Cerebellar cortex (tissue), 1 donor: ENCODE results near the gene PDE7B.

Experiments used
- DNase-seq: peaks from one replicate; pipeline ENCODE4 v3.0.0-alpha.2; 2015; ENCODE audit warnings: low spot score

The PDE7B gene

DNA sequence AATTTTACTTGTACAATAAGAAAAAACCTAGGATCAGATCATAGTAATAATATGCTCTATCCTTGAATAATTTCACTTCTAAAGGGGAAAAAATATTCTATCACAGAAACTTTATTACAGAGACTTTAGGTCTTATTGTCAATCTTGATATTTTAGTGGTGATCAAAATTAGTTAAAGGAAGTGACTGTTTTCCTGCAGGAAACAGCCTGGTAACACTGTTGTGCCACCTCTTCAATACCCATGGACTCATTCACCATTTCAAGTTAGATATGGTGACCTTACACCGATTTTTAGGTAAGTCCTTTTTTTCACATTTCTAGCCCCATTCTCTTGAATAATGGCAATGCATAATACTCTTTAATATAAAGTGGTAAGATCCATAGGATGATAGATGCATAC, 299.5 kb downstream of the PDE7B start:
- DNase-seq: no peak

DNA sequence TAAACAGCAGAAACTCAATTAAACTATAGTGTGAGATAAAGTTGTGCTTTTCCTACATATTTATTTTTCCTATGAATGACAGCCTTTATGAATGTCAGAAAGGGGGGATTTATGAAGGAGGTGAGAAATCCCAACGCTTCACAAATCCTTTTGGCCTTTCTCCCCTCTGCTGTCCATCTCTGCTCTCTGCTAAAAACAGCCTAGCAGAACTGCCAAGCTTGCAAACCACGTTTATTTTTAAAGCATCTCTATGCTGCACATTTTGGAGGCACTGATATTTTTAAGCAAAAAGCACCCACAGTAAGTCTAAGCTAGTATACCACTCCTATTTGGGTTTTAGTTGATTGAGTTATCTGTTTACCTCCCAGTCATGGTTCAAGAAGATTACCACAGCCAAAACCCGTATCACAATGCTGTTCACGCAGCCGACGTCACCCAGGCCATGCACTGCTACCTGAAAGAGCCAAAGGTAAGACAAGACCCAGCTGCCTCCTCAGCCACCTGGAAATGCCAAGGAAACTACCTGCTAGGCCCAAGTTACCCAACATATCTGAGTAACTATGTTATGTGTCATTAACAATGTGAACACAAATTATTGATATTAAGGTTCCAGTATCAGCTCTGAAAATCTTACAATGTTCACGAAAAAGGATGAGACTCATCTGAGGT, 302.3 kb downstream of the PDE7B start:
- DNase-seq: no peak

DNA sequence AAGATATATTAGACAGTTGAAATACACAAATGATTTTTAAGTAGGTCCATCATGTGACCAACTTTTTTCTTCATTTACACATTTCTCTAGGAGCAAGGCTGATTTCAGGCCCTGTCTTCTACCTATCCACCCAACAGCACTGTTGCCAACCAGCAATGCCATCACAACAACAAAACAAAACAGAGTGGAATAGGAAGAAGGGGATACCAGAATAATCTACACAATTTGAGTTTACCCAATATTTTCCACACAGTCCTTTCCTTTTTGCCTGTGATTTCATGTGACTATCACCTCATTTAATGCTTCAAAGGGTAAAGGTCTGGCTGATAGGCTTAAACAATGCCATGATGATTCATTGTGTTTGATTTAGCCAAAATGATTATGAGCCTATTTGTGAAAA, 303.7 kb downstream of the PDE7B start:
- DNase-seq: no peak

DNA sequence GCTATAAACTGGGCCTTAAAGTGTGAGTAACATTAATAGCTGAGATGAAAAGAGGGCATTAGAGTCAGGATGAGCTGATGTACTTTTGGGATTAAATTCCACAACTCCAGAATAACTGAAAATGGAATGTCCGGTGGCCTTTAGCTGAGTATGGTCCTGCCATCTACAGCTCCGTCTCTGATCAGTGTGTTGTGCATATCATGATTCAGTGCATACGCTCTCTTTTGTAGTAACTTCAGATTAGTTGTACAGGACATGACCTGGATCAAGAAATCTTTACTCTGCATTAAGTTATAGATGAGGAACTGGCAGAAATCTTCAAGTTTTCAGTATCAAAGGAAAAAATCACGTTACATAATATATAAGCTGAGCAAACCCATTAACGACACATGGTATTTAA, 306.2 kb downstream of the PDE7B start:
- no peak for DNase-seq

DNA sequence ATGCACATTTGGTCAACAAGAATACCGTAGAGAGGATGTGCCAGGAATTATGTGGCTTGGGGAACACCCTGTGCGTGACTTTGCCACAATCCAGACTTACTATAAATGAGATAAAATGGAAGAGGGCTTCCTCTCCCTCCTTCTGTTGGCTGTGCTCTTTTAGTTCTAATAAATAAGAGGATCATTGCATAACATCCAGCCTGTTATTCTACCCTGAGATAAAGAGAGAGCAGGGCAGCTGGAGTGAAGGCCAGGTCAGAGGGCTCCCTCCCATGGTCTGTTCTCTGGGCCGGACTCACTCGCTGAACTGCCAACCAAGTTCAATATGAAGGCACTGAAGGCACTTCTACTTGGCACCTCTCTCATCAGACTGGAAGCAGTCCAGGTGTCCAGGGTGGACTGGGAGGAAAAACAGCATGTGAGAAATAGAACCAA, 306.9 kb downstream of the PDE7B start:
- no peak for DNase-seq

DNA sequence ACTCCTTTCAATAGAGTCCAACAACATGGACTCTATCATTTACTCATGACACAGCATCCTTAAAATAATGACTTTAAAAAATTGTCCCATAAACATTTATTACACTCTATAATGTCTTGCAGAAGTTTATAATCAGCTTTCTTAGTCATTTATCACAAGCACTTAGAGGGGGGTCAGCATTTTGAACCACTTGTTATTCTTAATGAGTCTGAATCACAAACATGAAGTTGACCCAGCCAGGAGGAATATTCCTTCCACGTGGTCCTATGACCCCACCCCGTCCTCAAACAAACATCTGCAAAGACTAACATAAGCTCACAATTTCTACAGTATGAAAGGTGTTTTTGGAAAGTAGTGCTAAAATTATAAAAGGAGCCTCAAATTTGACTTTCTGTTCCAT, 307.5 kb downstream of the PDE7B start:
- no peak for DNase-seq

DNA sequence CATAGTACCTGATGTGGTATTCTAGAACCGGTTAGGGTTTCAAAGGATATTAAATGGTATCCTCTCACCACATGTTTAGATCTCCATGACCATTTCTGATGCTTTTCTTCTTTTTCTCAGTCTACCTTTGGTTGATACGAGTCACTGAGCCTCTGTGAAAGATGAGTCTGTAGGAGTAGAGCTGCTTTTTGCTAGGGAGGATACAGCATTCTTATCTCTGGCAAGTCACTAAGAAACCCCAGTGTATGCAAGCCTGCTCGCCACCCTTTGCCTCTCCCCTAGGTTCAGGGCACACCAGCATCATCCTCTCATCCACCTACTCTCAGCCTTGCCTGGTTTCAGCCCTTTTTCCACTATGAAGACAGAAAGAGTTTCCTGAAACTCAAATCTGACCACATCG, 308.7 kb downstream of the PDE7B start:
- no peak for DNase-seq

DNA sequence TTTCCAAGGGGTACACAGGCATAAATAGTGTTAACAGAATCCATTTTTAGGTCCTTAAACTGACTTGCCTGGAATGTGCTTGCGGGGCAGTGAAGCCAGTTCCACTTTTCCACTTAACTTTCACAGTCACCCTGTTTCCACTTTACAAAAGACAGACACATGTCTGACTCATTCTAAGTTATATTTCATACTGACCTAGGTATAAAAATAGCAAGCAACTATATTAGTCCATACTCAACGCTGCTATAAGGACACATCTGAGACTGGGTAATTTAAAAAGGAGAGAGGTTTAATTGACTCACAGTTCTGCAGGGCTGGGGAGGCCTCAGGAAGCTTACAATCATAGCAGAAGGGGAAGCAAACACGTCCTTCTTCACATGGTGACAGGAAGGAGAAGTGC, 310.4 kb downstream of the PDE7B start:
- no peak for DNase-seq

DNA sequence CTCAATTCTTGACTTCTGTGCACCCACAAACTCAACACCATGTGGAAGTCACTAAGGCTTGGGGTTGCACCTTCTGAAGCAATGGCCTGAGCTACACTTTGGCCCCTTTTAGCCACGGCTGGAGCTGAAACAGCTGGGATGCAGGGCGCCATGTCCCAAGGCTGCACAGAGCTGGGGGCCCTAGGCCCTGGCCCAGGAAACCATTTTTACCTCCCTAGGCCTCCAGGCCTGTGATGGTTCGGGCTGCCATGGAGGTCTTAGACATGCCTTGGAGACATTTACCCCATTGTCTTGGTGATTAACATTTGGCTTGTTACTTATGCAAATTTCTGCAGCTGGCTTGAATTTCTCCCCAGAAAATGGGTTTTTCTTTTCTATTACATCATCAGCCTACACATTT, 311.8 kb downstream of the PDE7B start:
- no peak for DNase-seq

DNA sequence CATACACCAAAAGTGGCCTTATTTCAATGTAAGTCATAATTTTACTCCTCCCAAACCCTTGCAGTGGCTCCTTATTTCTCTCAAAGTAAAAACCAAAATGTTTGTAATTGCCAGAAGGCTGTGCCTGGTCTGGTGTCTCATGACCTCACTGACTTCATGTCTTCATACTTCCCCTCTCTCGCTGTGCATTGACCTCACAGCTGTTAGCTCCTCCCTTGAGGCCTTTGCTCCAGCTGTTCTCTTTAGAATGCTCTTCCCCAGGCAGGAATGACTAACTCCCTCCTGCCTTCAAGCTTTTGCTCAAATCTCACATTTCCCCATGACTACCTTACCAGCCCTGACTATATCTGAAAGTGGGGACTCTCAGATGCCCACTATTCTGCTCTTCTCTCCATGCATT, 315.3 kb downstream of the PDE7B start:
- no peak for DNase-seq

DNA sequence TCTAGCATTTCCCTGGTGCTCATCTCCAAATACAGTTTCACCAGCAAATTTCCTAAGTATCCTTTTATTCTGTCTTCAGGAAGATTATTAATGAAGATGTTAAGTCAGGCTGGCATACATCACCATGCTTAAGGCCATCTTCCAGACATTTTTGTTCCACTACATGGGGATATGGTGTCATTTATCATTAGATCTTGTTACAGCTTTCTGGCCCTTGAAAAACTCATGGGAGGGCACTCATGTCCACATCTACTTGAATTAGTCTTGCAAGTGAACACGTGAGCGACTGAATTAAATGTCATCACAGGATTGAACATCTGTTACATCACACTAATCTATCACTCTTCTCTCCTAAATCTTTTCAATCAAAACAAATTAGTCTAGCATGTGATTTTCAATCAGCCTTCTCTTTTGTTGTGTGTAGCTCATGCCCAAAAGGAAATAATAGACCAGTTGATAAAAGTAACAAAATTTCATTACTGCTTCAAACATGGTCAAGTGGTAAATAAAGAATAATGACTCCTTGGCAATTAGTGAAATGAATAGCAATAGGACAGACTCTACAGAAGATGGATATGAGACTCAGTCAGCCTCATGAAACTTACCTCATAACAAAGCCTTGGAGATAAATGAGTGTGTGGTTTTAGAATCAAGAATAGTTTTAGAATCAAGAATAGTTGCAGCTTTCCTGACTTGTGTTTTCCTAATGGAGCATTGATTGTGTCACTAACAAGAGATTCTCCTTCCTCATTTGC, 318.1 kb downstream of the PDE7B start:
- no peak for DNase-seq

DNA sequence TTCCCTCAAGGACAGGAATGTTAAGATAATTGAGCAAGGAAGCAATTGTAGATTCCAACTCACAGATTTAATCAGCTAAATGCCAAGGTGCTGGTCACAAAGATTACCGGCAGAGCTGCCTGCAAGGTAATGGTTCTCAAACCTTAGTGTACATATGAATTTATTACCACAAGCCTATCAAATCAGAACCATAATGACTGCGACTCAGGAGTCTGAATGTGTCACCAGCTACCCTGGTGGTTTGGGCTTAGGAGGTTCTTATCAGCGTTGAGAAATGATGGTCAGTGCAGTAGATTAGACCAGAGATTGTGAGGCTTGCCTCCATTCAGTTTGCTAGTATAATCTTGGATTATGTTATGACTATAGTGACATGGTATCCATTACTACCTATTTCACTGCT, 319.7 kb downstream of the PDE7B start:
- no peak for DNase-seq

DNA sequence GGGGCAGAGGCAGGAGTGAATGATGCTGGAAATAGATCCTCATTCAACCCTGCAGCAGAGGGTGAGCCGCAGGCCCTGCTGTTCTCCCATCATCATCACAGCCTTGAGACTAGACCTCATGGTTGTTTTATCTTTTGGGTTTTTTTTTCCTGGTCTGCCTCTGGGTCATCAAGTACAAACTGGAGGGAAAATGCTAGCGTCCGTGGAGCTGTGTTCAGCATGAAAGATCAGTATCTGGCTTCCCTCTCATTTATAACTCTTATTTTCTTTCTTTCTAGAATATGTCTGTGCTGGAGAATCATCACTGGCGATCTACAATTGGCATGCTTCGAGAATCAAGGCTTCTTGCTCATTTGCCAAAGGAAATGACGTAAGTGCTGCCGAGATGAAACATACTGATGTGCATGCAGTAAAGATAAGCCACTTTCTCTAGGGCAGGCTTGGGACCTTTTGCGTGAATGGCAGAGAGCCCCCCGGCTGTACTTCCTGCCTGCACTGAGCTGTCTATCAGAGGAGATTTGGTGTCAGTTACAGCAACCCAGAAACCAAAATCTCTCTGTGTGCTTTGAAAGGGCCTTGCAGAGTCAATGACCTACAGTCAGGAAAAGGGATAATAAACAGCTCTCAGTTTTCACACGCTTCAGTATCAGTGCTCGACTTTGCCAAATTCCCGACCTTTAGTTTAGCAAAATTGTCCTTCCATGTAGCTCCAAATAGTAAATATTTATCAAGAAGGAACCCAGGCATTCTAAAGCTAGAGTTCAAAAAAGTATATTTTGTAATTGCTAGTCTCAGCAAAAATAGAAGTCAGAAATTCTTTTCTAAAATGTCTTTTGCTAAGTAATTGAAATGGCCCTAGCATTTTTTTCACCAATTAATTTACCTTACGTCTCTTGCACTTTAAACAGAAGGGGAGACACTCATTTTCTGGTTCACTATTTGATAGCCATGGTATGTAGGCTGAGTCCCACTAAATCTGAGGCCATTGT, 322.3 kb downstream of the PDE7B start:
- DNase-seq: no peak

DNA sequence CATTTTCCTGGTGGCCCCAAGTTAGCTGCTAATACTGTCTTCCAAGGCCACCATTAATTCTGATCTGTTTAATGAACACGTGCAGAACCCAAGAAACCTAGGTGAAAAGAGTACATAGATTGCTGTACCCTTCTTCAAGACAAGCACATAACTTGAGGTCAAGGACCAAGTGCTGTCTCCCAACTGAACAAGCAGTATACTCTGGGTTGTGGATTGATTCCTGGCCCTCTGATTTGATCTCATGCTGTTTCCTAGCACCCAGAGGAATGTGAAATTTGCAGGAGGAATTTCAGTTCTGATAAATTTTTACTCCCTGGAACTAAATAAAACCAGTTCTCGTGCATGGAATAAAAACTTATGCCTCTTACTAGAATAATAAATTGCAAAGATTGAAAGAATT, 323.0 kb downstream of the PDE7B start:
- no peak for DNase-seq

DNA sequence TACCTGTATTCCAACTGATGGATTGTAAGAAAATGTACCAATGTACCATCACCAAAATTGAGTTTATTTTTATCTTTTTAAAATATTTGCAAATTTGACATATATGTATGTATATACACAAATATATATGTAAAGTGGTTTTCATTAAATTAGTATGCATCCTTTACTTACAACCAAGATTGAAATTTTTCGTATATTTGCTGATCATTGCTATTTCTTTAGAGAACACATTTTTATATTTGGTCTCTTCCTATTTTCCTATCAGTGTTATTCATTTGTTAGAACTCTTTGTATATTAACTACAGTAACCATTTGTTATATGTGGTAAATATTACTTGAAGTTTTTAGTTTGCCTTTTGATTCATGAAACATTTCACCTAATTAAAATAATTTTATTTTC, 324.4 kb downstream of the PDE7B start:
- DNase-seq: no peak

DNA sequence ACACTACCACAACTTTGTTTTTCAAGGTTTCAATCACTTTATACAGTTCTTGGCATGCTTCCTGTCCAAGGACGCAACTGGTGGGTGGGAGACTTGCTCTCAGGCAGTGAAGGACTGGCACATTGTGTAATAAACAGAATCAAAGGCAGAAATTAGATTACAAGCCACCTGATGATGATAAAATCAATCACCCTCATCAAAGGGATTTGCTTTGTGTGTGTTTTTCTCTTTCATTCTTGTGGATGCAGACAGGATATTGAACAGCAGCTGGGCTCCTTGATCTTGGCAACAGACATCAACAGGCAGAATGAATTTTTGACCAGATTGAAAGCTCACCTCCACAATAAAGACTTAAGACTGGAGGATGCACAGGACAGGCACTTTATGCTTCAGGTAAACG, 327.2 kb downstream of the PDE7B start:
- no peak for DNase-seq

DNA sequence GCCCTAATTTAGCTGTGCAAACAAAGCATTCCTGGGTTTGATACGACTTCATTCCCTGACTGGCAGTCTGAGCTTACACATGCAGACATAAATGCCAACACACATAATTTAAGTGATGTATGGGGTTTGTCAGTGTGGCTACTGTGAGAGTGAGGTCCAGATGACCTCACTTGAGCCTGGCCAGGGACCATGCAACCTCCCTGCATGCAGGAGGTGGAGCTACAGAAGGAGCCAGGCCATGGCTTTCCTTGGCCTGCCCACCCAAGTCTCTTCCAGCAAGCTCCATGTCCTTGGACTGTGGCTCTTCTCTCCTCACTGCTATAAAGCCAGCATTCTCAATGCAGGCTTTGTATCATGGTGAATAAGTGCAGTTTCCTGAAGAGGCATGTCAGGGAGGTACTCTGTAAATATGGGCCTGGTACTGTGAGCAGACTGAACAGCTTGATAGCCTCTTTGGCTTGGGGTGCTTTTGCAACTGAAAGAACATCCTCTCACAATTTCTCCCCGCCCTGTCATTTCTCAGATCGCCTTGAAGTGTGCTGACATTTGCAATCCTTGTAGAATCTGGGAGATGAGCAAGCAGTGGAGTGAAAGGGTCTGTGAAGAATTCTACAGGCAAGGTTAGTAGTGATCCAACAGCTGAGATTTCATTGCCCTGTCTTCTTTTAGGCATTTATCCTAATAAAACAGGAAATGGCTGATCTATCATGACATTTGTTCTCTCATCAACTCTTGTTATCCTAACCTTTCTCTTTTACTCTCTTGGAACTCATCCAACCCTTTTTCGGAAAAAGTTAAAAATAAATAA, 329.4 kb downstream of the PDE7B start:
- DNase-seq: no peak

DNA sequence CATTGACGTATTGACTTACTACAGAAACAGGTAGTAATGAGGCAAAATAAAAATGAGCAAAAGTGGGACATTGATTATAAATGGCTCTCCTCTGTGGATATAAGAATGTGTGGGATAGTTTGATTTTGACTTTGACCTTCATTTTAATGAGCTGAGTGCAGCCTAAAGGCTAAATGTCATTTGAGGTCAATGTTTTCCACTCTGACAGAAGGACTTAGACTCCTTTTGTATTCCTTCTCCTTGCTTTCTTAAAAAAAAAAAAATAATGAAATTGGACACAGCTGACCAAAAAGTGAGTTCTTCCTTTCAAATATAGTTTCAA, 330.0 kb downstream of the PDE7B start:
- no peak for DNase-seq

DNA sequence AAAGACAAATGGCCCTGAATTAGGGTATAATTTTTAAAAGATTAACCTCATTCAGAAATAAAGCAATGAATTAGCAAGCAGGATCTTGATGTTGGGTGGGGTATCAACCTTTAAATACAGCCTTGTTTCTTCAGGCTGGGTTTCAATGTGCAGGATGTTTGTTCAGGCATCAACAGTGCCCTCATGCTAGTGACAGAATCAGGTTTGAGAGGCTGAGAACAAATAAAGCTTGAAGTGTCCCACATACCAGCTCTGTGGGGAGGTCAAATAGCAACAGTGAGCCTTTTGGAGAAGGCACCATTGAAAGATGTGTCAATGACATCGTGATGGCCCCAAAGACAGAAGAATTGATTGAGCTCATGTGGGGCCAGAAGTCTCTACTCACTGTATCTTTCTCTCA, 330.4 kb downstream of the PDE7B start:
- no peak for DNase-seq

DNA sequence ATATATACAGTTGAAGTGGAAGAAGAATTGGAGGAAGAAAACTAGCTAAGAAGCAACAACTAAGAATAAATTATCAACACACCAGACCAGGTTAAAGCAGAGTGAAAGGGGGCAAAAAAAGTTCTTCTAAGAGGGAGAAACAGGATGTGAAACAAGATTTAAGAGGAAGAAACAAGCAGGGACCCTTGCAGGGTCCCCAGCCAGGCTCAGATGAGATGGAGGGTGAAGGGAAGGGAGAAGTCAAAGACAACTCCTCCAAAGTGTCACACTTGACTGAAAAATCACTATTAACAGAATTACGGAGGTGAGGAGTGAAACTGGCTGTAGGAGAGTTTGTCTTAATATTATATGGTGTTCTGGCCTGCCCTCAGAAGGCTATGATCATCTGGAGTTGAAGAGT, 333.2 kb downstream of the PDE7B start:
- DNase-seq: no peak

DNA sequence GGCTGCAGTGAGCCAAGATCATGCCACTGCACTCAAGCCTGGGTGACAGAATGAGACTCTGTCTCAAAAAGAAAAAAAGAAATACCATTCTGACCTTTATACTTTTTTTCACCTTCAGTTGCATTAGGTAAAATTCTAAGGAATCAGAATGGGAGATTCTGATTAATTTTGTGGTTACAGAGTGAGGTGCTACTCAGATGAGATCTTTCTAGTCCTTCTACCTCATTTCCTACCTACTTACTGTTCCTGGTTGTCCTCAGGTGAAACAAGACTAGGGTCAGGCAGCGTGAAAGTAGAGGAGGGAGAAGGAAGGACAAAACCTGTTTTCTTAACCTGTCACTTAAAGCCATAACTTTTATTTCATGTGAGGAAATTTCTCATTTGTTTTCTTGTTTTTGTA, 334.9 kb downstream of the PDE7B start:
- DNase-seq: no peak

DNA sequence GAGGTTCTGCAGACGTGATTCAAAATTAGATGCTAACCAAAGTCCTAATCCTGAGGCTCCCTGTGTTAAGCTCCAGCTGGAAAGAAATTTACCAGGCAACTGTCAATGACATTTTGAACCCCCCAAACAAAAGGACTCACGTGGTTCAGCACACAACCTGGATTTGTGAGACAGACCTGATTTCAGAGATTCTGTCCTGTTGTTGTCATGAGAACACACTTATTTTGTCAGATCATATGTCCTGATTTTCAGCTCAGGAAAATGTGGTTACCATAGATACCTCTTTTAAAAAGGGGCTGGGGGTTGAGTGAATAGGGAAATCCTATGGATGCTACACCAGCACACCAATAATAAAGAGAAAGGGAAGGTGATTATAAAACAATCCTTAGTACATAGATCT, 337.0 kb downstream of the PDE7B start:
- no peak for DNase-seq
